PFSK-1 (cell line): ENCODE data around the gene TIMM13.

Experiments used
- POLR2AphosphoS5 ChIP-seq: IDR thresholded peaks from 2 replicates; pipeline ENCODE4 v1.6.1; 2012; ENCODE audit warnings: low read depth, mild to moderate bottlenecking, control low read depth, low read length, moderate library complexity
- REST ChIP-seq, 2 experiments: IDR thresholded peaks; 2 replicates each; pipeline versions ENCODE4 v1.6.1 to v1.8.0; 2011 to 2012; ENCODE audit warnings: low read depth in 2 of 2, low read length in 2 of 2, control low read depth in 1 of 2, inconsistent platforms in 1 of 2, mild to moderate bottlenecking in 1 of 2, moderate library complexity in 1 of 2; ENCODE audit not compliant: insufficient read depth in 1 of 2
- TAF1 ChIP-seq: IDR thresholded peaks from 2 replicates; pipeline ENCODE4 v1.6.1; 2012; ENCODE audit warnings: low read length, control low read depth, borderline replicate concordance; ENCODE audit not compliant: insufficient read depth

DNA sequence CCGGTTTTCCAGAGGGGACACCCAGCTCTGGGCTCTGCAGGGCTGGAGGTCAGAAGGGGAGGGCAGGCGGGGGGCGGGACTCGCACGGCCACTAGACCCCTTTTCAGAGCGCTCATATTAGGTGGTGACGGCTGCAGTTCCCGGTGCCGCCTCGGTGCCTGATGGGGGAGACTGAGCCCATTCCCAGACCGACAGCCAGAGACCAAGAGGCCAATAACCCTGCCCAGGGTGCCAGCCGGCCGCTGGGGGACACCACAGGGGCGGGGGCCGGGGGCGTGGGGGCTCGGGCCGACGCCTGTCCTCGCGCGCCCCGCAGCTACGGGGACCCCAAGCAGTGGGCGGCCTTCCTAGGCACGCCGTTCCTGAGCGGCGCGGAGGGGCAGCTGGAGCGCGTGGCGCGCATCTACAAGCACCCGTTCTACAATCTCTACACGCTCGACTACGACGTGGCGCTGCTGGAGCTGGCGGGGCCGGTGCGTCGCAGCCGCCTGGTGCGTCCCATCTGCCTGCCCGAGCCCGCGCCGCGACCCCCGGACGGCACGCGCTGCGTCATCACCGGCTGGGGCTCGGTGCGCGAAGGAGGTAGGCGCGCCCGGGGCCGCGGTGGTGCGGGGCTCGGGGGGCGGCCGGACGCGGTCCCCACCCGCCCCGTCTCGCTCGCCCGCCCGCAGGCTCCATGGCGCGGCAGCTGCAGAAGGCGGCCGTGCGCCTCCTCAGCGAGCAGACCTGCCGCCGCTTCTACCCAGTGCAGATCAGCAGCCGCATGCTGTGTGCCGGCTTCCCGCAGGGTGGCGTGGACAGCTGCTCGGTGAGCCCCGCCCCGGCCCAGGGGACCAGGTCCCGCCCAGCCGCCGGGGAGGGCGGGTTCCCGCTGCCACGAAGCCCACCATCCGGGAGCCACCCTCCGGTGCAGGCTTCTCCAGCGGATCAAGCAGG, 2.4 kb downstream of the TIMM13 start:
- TF ChIP-seq POLR2AphosphoS5 (no peak), REST (IDR thresholded peaks at IDR 0.05; ENCODE audit: insufficient read depth in 1 of 2, low read depth in 2 of 2, low read length in 2 of 2) (no peak), TAF1 (no peak)
